ENCODE data around the gene PNPLA1.

DNA sequence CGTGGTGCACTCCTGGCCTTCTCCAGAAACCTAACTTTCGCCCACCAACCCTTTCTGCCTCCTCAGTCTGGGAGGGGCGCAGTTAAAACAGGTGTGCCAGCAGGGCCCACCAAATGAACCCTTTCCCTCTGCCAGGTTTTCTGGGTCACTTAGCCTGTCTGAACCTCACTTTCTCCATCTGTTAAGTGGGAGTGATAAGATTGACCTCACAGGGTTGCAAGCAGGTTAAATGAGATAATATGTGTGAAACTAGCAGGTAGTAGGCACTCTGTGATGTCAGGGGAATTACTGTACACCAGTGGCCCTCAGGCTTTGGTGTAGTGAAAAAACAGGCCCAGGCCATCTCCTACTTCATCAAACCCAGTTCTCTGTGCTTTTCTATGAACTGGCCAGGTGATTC lies 52.7 kb downstream of the PNPLA1 start:
- TF ChIP-seq, protein P1, sequence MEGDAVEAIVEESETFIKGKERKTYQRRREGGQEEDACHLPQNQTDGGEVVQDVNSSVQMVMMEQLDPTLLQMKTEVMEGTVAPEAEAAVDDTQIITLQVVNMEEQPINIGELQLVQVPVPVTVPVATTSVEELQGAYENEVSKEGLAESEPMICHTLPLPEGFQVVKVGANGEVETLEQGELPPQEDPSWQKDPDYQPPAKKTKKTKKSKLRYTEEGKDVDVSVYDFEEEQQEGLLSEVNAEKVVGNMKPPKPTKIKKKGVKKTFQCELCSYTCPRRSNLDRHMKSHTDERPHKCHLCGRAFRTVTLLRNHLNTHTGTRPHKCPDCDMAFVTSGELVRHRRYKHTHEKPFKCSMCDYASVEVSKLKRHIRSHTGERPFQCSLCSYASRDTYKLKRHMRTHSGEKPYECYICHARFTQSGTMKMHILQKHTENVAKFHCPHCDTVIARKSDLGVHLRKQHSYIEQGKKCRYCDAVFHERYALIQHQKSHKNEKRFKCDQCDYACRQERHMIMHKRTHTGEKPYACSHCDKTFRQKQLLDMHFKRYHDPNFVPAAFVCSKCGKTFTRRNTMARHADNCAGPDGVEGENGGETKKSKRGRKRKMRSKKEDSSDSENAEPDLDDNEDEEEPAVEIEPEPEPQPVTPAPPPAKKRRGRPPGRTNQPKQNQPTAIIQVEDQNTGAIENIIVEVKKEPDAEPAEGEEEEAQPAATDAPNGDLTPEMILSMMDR (optimal IDR thresholded peaks at IDR 0.05 in 1 of 3, IDR thresholded peaks at IDR 0.05 in 1 of 3, conservative IDR thresholded peaks at IDR 0.05 in 1 of 3; ENCODE audit: extremely low read depth in 1 of 3, insufficient read depth in 2 of 3, low read length in 3 of 3): no peak
- TF ChIP-seq EZH2 (IDR thresholded peaks at IDR 0.05; ENCODE audit: low read length): no peak

Measured in keratinocyte (primary cell).